Trophoblast cell (in vitro differentiated cells and primary cell): ENCODE results near the gene CLCN4.

Experiments used
- DNase-seq, 2 donors: peaks; one replicate each; pipeline ENCODE4 v3.0.0-alpha.2; 2016
- H2AFZ ChIP-seq: 2 replicates; pipeline ENCODE4 v1.6.1; 2013; ENCODE audit warnings: low read length, moderate library complexity, mild to moderate bottlenecking; ENCODE audit not compliant: insufficient read depth, poor library complexity
- H2AK5ac ChIP-seq: 2 replicates; pipeline ENCODE4 v1.6.1; 2013; ENCODE audit warnings: mild to moderate bottlenecking, low read length
- H2BK120ac ChIP-seq: 2 replicates; pipeline ENCODE4 v1.6.1; 2013; ENCODE audit warnings: low read length, mild to moderate bottlenecking, moderate library complexity; ENCODE audit not compliant: insufficient read depth, poor library complexity
- H2BK12ac ChIP-seq: 2 replicates; pipeline ENCODE4 v1.6.1; 2013; ENCODE audit warnings: mild to moderate bottlenecking, low read length, moderate library complexity
- H2BK5ac ChIP-seq: 2 replicates; pipeline ENCODE4 v1.6.1; 2013; ENCODE audit warnings: low read length, low read depth, moderate library complexity, mild to moderate bottlenecking; ENCODE audit not compliant: poor library complexity
- H3K14ac ChIP-seq: 2 replicates; pipeline ENCODE4 v1.6.1; 2013; ENCODE audit warnings: mild to moderate bottlenecking, low read length
- H3K18ac ChIP-seq: 2 replicates; pipeline ENCODE4 v1.6.1; 2013; ENCODE audit warnings: mild to moderate bottlenecking, low read length
- H3K23ac ChIP-seq: 2 replicates; pipeline ENCODE4 v1.6.1; 2013; ENCODE audit warnings: low read length
- H3K27ac ChIP-seq: 2 replicates; pipeline ENCODE4 v1.5.1; 2013; ENCODE audit warnings: low read depth, mild to moderate bottlenecking, inconsistent platforms, low read length, moderate library complexity
- H3K27me3 ChIP-seq: 2 replicates; pipeline ENCODE4 v1.6.1; 2013; ENCODE audit warnings: inconsistent platforms, mild to moderate bottlenecking, low read length, moderate library complexity; ENCODE audit not compliant: insufficient read depth
- H3K36me3 ChIP-seq, 2 experiments: 1 replicate in 1 of 2; 2 replicates in 1 of 2; pipeline ENCODE4 v1.6.1; 2013; ENCODE audit warnings: low read length in 2 of 2, mild to moderate bottlenecking in 2 of 2, moderate library complexity in 1 of 2; ENCODE audit not compliant: insufficient read depth in 2 of 2, control insufficient read depth in 1 of 2
- H3K4ac ChIP-seq: 2 replicates; pipeline ENCODE4 v1.6.1; 2013; ENCODE audit warnings: low read depth, mild to moderate bottlenecking, low read length, moderate library complexity
- H3K4me1 ChIP-seq, 2 experiments: 1 replicate in 1 of 2; 2 replicates in 1 of 2; pipeline ENCODE4 v1.6.1; 2013; ENCODE audit warnings: low read length in 2 of 2, mild to moderate bottlenecking in 2 of 2, moderate library complexity in 1 of 2; ENCODE audit not compliant: insufficient read depth in 2 of 2, control insufficient read depth in 1 of 2
- H3K4me2 ChIP-seq: 2 replicates; pipeline ENCODE4 v1.6.1; 2013; ENCODE audit warnings: inconsistent platforms, mild to moderate bottlenecking, low read length, moderate library complexity
- H3K4me3 ChIP-seq: 2 replicates; pipeline ENCODE4 v1.5.1; 2013; ENCODE audit warnings: mild to moderate bottlenecking, low read depth, low read length, inconsistent platforms
- H3K79me1 ChIP-seq: one replicate; pipeline ENCODE4 v1.6.1; 2013; ENCODE audit warnings: low read length
- H3K79me2 ChIP-seq: 2 replicates; pipeline ENCODE4 v1.6.1; 2013; ENCODE audit warnings: low read length, mild to moderate bottlenecking; ENCODE audit not compliant: control insufficient read depth, insufficient read depth, poor library complexity
- H3K9ac ChIP-seq: 2 replicates; pipeline ENCODE4 v1.6.1; 2013; ENCODE audit warnings: mild to moderate bottlenecking, low read length
- H3K9me3 ChIP-seq: 2 replicates; pipeline ENCODE4 v1.6.1; 2013; ENCODE audit warnings: low read depth, mild to moderate bottlenecking, control low read depth, inconsistent platforms, low read length; ENCODE audit not compliant: insufficient read depth
- H4K12ac ChIP-seq: 2 replicates; pipeline ENCODE4 v1.6.1; 2013; ENCODE audit warnings: low read depth, mild to moderate bottlenecking, low read length, moderate library complexity
- H4K8ac ChIP-seq: 2 replicates; pipeline ENCODE4 v1.6.1; 2013; ENCODE audit warnings: low read depth, mild to moderate bottlenecking, low read length, moderate library complexity
- H4K91ac ChIP-seq: one replicate; pipeline ENCODE4 v1.6.1; 2013; ENCODE audit warnings: low read depth, mild to moderate bottlenecking, low read length, moderate library complexity
- WGBS: extraction: QIAGEN DNeasy Blood & Tissue Kit; methylation state at CpG from one replicate; pipeline ENCODE4 v1.1.7; 2013; ENCODE audit warnings: missing lambda C conversion rate; ENCODE audit not compliant: insufficient read length, insufficient coverage; ENCODE audit errors: extremely low coverage; 5-methylcytosine and 5-hydroxymethylcytosine counted together

Gene CLCN4

DNA sequence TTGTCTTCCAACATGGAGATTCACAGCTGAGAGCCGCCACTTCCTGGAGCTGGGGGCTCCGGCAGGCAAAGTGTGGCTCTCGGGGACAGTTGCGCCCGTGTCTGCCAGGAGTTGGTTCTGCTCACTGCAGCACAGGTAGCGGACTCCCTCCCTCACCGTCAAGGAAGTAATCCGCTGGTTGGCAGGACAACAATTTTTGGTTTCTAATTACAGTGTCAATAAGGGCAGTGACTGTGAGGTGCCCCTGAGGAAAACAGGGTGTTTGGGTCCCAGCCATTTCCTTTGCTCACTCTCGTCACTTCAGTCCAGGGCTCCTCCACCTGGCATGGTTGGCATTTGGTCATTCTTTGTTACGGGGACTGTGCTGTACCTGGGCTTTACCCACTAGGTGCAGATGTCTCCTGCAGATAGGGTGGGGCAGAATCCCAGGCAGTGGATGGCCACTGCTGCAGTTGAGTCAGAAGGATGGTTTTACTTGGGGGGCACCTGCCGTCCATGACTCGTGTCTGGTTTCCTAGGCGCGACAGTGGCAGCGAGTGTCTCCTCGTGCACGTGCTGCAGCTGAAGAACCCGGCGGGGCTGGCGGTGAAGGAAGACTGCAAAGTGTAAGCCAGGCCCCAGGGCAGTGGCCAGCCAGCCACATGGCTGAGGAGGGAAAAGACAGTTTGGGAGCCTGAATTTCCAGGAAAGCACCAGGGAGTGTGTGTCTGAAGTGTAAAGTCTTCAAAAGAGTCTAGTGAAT, 32.1 kb upstream of the CLCN4 start:
- Histone ChIP-seq H4K8ac (no peak overlapping the region), H3K4me2 (no peak overlapping the region), H3K4me1 (no peaks in the 10 kb centered on the region), H3K9ac (no peak overlapping the region), H2AK5ac (no peak overlapping the region), H3K18ac (no peak overlapping the region), H3K4me3 (no peak overlapping the region), H2BK12ac (no peak overlapping the region), H3K27me3 (no peaks in the 10 kb centered on the region), H4K91ac (no peak overlapping the region), H2BK120ac (no peak overlapping the region), H3K79me1 (no peaks in the 10 kb centered on the region), H3K27ac (no peak overlapping the region), H2BK5ac (no peak overlapping the region), H3K14ac (no peak overlapping the region), H3K9me3 (peaks cover 2% of the 10 kb centered on the region), H4K12ac (no peak overlapping the region), H3K36me3 (peaks cover 60 to 61% of the 10 kb centered on the region in 2 experiments), H3K79me2 (no peaks in the 10 kb centered on the region), H3K23ac (no peak overlapping the region), H3K4ac (no peak overlapping the region), H2AFZ (no peak overlapping the region)
- no CpG with 5 or more reads among the region's 20 CpGs for WGBS
- no peak for DNase-seq

DNA sequence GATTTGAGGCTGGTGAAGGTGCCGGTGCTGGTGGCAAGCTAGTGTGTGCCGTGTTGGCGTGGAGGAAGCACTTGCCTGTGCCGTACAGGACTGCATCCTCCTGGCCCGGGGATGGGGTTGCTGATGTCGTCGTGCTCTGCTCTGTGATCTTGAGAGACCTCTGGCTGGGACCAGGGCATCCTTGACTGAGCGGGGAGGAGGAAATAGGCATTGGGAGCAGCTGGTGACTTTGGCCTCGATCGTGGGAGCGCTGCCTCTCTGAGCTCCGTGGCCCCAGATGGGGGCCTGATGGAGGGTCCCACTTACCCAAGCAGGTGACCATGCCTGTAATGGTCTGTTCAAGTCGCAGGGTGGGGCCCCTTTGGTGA, 31.5 kb upstream of the CLCN4 start:
- Histone ChIP-seq H2AK5ac (no peak overlapping the region), H3K27me3 (no peaks in the 10 kb centered on the region), H2BK120ac (no peak overlapping the region), H2BK5ac (no peak overlapping the region), H3K4me1 (no peaks in the 10 kb centered on the region), H3K23ac (no peak overlapping the region), H3K79me2 (no peaks in the 10 kb centered on the region), H3K18ac (no peak overlapping the region), H4K8ac (no peak overlapping the region), H2BK12ac (no peak overlapping the region), H3K36me3 (peaks cover 64 to 65% of the 10 kb centered on the region in 2 experiments), H3K9me3 (peaks cover 2% of the 10 kb centered on the region), H4K91ac (no peak overlapping the region), H3K4ac (no peak overlapping the region), H3K4me3 (no peak overlapping the region), H4K12ac (no peak overlapping the region), H3K27ac (no peak overlapping the region), H3K9ac (no peak overlapping the region), H3K79me1 (no peaks in the 10 kb centered on the region), H2AFZ (no peak overlapping the region), H3K4me2 (no peak overlapping the region), H3K14ac (no peak overlapping the region)
- no peak for DNase-seq
- WGBS, result no CpG with 5 or more reads among the region's 13 CpGs

DNA sequence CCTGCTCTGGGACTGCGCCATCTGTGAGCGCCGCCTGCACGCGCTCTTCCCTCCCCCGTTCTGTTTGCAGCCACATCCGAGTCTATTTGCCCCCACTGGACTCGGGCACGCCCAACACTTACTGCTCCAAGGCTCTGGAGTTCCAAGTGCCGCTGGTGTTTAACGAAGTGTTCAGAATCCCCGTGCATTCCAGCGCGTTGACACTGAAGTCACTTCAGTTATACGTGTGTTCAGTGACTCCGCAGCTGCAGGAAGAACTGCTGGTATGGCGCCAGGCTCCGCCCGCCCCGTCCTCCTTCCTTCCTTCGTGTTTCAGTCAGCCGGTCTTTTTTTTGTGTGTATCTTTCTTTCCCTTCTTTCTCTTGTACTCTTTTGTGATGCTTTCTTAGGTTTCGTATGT, 30.7 kb upstream of the CLCN4 start:
- H3K36me3 ChIP-seq, result peaks cover 58 to 64% of the 10 kb centered on the region in 2 experiments
- no peak overlapping the region for H3K27ac ChIP-seq
- no CpG with 5 or more reads among the region's 23 CpGs for WGBS
- H2BK5ac ChIP-seq, result no peak overlapping the region
- H3K4me3 ChIP-seq, result no peak overlapping the region
- H3K4me1 ChIP-seq, result no peaks in the 10 kb centered on the region
- H3K23ac ChIP-seq, result no peak overlapping the region
- H3K4ac ChIP-seq, result no peak overlapping the region
- no peak overlapping the region for H2AK5ac ChIP-seq
- H3K4me2 ChIP-seq, result no peak overlapping the region
- DNase-seq, result peak; percentile 59 to 68
- no peak overlapping the region for H2AFZ ChIP-seq
- H3K14ac ChIP-seq, result no peak overlapping the region
- no peak overlapping the region for H3K9ac ChIP-seq
- peaks cover 2% of the 10 kb centered on the region for H3K9me3 ChIP-seq
- H4K8ac ChIP-seq, result no peak overlapping the region
- H4K12ac ChIP-seq, result no peak overlapping the region
- H2BK120ac ChIP-seq, result no peak overlapping the region
- no peaks in the 10 kb centered on the region for H3K79me2 ChIP-seq
- no peak overlapping the region for H3K18ac ChIP-seq
- no peak overlapping the region for H4K91ac ChIP-seq
- no peaks in the 10 kb centered on the region for H3K27me3 ChIP-seq
- no peaks in the 10 kb centered on the region for H3K79me1 ChIP-seq
- no peak overlapping the region for H2BK12ac ChIP-seq

DNA sequence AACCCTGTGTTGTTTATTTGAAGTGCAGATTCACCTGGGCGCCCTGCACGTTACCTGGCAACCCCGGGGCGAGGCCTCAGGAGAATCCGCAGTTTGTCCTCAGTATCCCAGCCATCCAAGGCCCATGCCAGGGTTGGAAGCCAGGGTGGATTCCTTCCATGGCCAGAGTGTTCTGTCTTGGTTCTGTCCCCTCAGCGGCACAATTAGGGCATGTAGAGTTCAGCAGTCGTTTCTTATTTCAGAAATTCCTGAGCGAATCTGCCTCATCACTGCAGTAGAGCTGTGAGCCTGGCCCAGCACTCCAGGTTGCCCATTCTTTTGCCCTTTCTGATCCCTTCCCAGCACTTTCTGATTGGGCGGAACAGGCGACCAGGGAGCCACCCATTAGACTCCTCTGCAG, 29.9 kb upstream of the CLCN4 start:
- Histone ChIP-seq H2AFZ (no peak overlapping the region), H2AK5ac (no peak overlapping the region), H3K14ac (no peak overlapping the region), H3K79me2 (no peaks in the 10 kb centered on the region), H4K91ac (no peak overlapping the region), H2BK120ac (no peak overlapping the region), H3K23ac (no peak overlapping the region), H3K36me3 (peaks cover 53 to 59% of the 10 kb centered on the region in 2 experiments), H3K4me1 (no peaks in the 10 kb centered on the region), H3K4me2 (no peak overlapping the region), H4K8ac (no peak overlapping the region), H3K18ac (no peak overlapping the region), H4K12ac (no peak overlapping the region), H3K9ac (no peak overlapping the region), H3K4ac (no peak overlapping the region), H2BK5ac (no peak overlapping the region), H3K27ac (no peak overlapping the region), H3K79me1 (no peaks in the 10 kb centered on the region), H2BK12ac (no peak overlapping the region), H3K27me3 (no peaks in the 10 kb centered on the region), H3K9me3 (no peaks in the 10 kb centered on the region), H3K4me3 (no peak overlapping the region)
- DNase-seq, result no peak
- WGBS, result no CpG with 5 or more reads among the region's 10 CpGs
